MCF 10A (cell line): Measurements from ENCODE around the gene GHRHR. TPM values are rescaled to one million over a fixed set of nuclear protein-coding genes. Genes with fewer than 3 reads are reported as not detected.

Source experiments
- BruUV-seq: library from RNA; stranded (reverse); fragments of 400-500 nt; replicated peaks from 2 replicates; lab custom pipeline; 2021; lab: Mats Ljungman, UMichigan
- CTCF ChIA-PET: fragments of 300-600 bp; sonication (Branson Sonifier 250); formaldehyde crosslinking; extraction: SDS; loops from one replicate; lab custom pipeline; 2021; ENCODE audit warnings: antibody characterized with exemption, inconsistent platforms; lab: Yijun Ruan, JAX
- POLR2A ChIA-PET: fragments of 300-600, 350-650 bp; sonication (Branson Sonifier 250); formaldehyde crosslinking; extraction: SDS; loops from one replicate; lab custom pipeline; 2020; ENCODE audit warnings: antibody characterized with exemption, inconsistent platforms; lab: Yijun Ruan, JAX
- DNase-seq: peaks from one replicate; pipeline ENCODE4 v3.0.0-alpha.2; 2018; ENCODE audit not compliant: unreplicated experiment
- H3K27ac Mint-ChIP-seq: one replicate; pipeline ENCODE4 v1.8.0; 2022; ENCODE audit warnings: mild to moderate bottlenecking, low read depth, mixed read lengths; ENCODE audit not compliant: unreplicated experiment
- H3K27me3 Mint-ChIP-seq: one replicate; pipeline ENCODE4 v1.8.0; 2022; ENCODE audit warnings: mixed read lengths; ENCODE audit not compliant: insufficient read depth, unreplicated experiment
- H3K36me3 Mint-ChIP-seq: one replicate; pipeline ENCODE4 v1.8.0; 2022; ENCODE audit warnings: mild to moderate bottlenecking, moderate library complexity, mixed read lengths; ENCODE audit not compliant: insufficient read depth, unreplicated experiment
- H3K4me1 Mint-ChIP-seq: one replicate; pipeline ENCODE4 v1.8.0; 2022; ENCODE audit warnings: mixed read lengths; ENCODE audit not compliant: insufficient read depth, unreplicated experiment
- H3K4me3 Mint-ChIP-seq: one replicate; pipeline ENCODE4 v1.8.0; 2022; ENCODE audit warnings: mild to moderate bottlenecking, moderate library complexity, mixed read lengths; ENCODE audit not compliant: unreplicated experiment
- H3K9me3 Mint-ChIP-seq: one replicate; pipeline ENCODE4 v1.8.0; 2022; ENCODE audit warnings: mixed read lengths; ENCODE audit not compliant: unreplicated experiment
- CTCF ChIP-seq: fragments of 200-600 bp; IDR thresholded peaks from one replicate; pipeline ENCODE4 v1.8.0; 2022; ENCODE audit warnings: antibody characterized with exemption, mild to moderate bottlenecking; ENCODE audit not compliant: unreplicated experiment
- intact Hi-C: fragments of 100-400 bp; cut with micrococcal nuclease; formaldehyde crosslinking; loops from 2 replicates; pipeline ENCODE4 v1.14.1; 2022
- total RNA-seq: library from RNA; stranded (reverse); gene quantifications from 2 replicates; pipeline ENCODE4 v1.2.3, GENCODE V29; 2022

The GHRHR gene
- total RNA-seq, 1 experiment from 2014 or later = not detected

GRCh38 chr7:31006857-31007256 lies 43.1 kb downstream of the GHRHR start:
- Mint-ChIP-seq H3K27ac (no peak overlapping the region), H3K36me3 (no peaks in the 10 kb centered on the region), H3K27me3 (peaks cover 52% of the 10 kb centered on the region), H3K4me1 (no peaks in the 10 kb centered on the region), H3K9me3 (no peaks in the 10 kb centered on the region), H3K4me3 (no peak overlapping the region)
- TF ChIP-seq CTCF = no peak
- no TSS peak for BruUV-seq
- POLR2A ChIA-PET = no interaction called here
- no peak for DNase-seq
- intact Hi-C loops = no loop called here
- CTCF ChIA-PET = interaction anchor here (0.6 to 1.4 kb wide), 4 partner anchors 22 to 952 kb away, joined by 3 to 4 read pairs (median 4); no protein-coding TSS in a partner anchor

GRCh38 chr7:31007634-31008033 lies 43.9 kb downstream of the GHRHR start:
- Mint-ChIP-seq H3K36me3 (no peaks in the 10 kb centered on the region), H3K4me3 (no peak overlapping the region), H3K4me1 (no peaks in the 10 kb centered on the region), H3K27me3 (peaks cover 58% of the 10 kb centered on the region), H3K27ac (no peak overlapping the region), H3K9me3 (no peaks in the 10 kb centered on the region)
- intact Hi-C loops = no loop called here
- no peak for DNase-seq
- no TSS peak for BruUV-seq
- POLR2A ChIA-PET = no interaction called here
- CTCF ChIA-PET = interaction anchor here (0.7 to 0.9 kb wide), 2 partner anchors 24 to 112 kb away, joined by 3 read pairs; no protein-coding TSS in a partner anchor
- TF ChIP-seq CTCF = no peak

GRCh38 chr7:31014826-31015225 lies 51.1 kb downstream of the GHRHR start:
- no peak for TF ChIP-seq CTCF
- no peaks in the 10 kb centered on the region for H3K4me1 Mint-ChIP-seq
- H3K27ac Mint-ChIP-seq = no peak overlapping the region
- no peaks in the 10 kb centered on the region for H3K9me3 Mint-ChIP-seq
- ChIA-PET CTCF (interaction anchor here (1.6 kb wide), 1 partner anchor 29 kb away, joined by 6 read pairs; no protein-coding TSS in a partner anchor), POLR2A (no interaction called here)
- no TSS peak for BruUV-seq
- DNase-seq = no peak
- peaks cover 64% of the 10 kb centered on the region for H3K27me3 Mint-ChIP-seq
- no peaks in the 10 kb centered on the region for H3K36me3 Mint-ChIP-seq
- H3K4me3 Mint-ChIP-seq = no peak overlapping the region
- intact Hi-C loops = no loop called here

GRCh38 chr7:31017032-31017675 lies 53.4 kb downstream of the GHRHR start:
- intact Hi-C loops = no loop called here
- H3K9me3 Mint-ChIP-seq = no peaks in the 10 kb centered on the region
- H3K27me3 Mint-ChIP-seq = peaks cover 42% of the 10 kb centered on the region
- BruUV-seq = no TSS peak
- no peak for DNase-seq
- TF ChIP-seq CTCF = no peak
- POLR2A ChIA-PET = no interaction called here
- no peaks in the 10 kb centered on the region for H3K36me3 Mint-ChIP-seq
- H3K27ac Mint-ChIP-seq = no peak overlapping the region
- no peak overlapping the region for H3K4me3 Mint-ChIP-seq
- H3K4me1 Mint-ChIP-seq = no peaks in the 10 kb centered on the region
- CTCF ChIA-PET = interaction anchor here (0.6 kb wide), 1 partner anchor 1463 kb away, joined by 3 read pairs; no protein-coding TSS in a partner anchor
